Measurements from ENCODE around the gene ATP5PF.
A peak's percentile ranks its signal among the peaks of the same experiment; 100 is the strongest.
"Not testable (repeated sequence)": the region's sequence is repeated elsewhere in the genome, so short reads cannot be mapped to it uniquely, and the experiment has no call there.

Gene ATP5PF

DNA sequence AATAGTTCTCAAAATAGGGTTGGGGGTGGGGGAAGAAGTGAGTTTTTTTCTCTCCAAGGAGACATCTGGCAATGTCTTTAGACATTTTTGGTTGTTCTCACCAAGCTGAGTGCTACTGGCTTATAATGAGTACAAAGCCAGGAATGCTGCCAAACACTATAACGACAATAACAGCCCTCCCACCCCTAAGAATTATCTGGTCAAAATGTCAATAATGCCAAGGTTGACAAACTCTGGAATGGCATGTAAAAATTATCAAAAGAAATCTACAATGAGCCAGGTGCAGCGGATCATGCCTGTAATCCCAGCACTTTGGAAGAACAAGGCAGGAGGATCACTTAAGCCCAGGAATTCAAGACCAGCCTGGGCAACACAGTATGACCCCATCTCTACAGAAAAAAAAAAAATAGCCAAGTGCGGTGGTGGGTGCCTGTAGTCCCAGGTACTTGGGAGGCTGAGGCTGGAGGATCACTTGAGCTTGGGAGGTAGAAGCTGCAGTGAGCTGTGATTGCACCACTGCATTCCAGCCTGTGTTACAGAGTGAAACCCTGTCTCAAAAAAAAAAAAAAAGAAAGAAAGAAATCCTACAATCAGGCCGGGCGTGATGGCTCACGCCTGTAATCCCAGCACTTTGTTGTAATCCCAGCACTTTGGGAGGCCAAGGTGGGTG, 2.5 kb downstream of the ATP5PF start:
- H3K4me3 ChIP-seq (ENCODE audit: low read depth in 1 of 5, low read length in 5 of 5): peak overlapping the region in 2 of 5 donors; percentile 1 to 33
- no peak overlapping the region for H3K9ac ChIP-seq (ENCODE audit: low read length in 5 of 5)
- H3K27ac ChIP-seq (ENCODE audit: low read depth, low read length): peak overlapping the region; percentile 99
- peaks cover 0 to 56% (median 49%) of the 10 kb centered on the region in 5 donors for H3K4me1 ChIP-seq (ENCODE audit: control insufficient read depth in 5 of 5, insufficient read depth in 5 of 5, low read length in 5 of 5)
- H3K27me3 ChIP-seq (ENCODE audit: control insufficient read depth in 5 of 5, insufficient read depth in 4 of 5, low read length in 5 of 5): no peaks in the 10 kb centered on the region
- H3K36me3 ChIP-seq (ENCODE audit: control insufficient read depth in 5 of 5, insufficient read depth in 5 of 5, low read length in 5 of 5): peaks cover 20 to 29% (median 20%) of the 10 kb centered on the region in 5 donors
- H3K9me3 ChIP-seq (ENCODE audit: control insufficient read depth in 5 of 5, low read length in 5 of 5): no peaks in the 10 kb centered on the region

DNA sequence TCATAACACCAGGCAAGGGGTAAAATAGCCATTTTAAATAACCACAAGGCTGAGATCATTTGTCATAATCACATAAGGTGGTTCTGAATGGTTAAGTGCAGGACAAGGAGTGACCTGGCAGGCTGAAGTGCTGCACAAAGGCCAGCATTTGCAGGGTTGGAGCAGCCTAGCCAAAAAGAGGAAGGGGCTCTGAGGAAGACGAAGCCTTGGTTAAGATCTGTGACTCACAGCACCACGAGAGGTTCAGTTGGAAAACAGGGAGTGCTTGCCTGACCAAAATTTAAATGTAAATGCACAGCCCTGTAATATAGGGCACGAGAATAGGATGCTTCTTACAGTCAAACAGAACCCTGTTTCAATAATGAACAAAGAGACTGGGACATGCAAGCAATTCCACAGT, 12.1 kb downstream of the ATP5PF start:
- no peak overlapping the region for H3K27ac ChIP-seq (ENCODE audit: low read depth, low read length)
- H3K27me3 ChIP-seq (ENCODE audit: control insufficient read depth in 5 of 5, insufficient read depth in 4 of 5, low read length in 5 of 5): no peaks in the 10 kb centered on the region
- no peak overlapping the region for H3K4me3 ChIP-seq (ENCODE audit: low read depth in 1 of 5, low read length in 5 of 5)
- H3K4me1 ChIP-seq (ENCODE audit: control insufficient read depth in 5 of 5, insufficient read depth in 5 of 5, low read length in 5 of 5): peaks cover 0 to 4% (median 3%) of the 10 kb centered on the region in 5 donors
- no peak overlapping the region for H3K9ac ChIP-seq (ENCODE audit: low read length in 5 of 5)
- no peaks in the 10 kb centered on the region for H3K9me3 ChIP-seq (ENCODE audit: control insufficient read depth in 5 of 5, low read length in 5 of 5)
- peaks cover 44 to 64% (median 55%) of the 10 kb centered on the region in 5 donors for H3K36me3 ChIP-seq (ENCODE audit: control insufficient read depth in 5 of 5, insufficient read depth in 5 of 5, low read length in 5 of 5)

DNA sequence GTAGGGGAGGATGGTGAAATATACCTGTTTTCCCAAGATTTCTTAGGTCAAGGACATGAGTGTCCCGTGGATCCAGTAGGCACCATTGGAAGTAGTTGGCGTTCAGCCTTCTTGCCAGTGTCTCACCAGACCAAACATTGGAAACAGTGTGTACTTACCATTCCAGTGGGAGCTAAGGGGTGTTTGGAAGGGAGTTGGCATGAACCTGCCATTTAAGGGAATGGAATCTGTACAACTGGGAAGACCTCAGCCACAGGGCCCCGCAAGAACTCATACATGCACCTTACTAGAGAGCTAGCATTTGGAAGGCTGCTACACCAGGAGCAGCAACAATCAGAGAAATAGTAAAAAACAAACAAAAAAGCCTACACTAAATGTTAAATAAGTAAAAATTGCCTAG, 12.7 kb downstream of the ATP5PF start:
- Histone ChIP-seq H3K4me3 (ENCODE audit: low read depth in 1 of 5, low read length in 5 of 5) (no peak overlapping the region), H3K27ac (ENCODE audit: low read depth, low read length) (no peak overlapping the region), H3K27me3 (ENCODE audit: control insufficient read depth in 5 of 5, insufficient read depth in 4 of 5, low read length in 5 of 5) (no peaks in the 10 kb centered on the region), H3K4me1 (ENCODE audit: control insufficient read depth in 5 of 5, insufficient read depth in 5 of 5, low read length in 5 of 5) (peaks cover 0 to 7% (median 4%) of the 10 kb centered on the region in 5 donors), H3K9me3 (ENCODE audit: control insufficient read depth in 5 of 5, low read length in 5 of 5) (no peaks in the 10 kb centered on the region), H3K36me3 (ENCODE audit: control insufficient read depth in 5 of 5, insufficient read depth in 5 of 5, low read length in 5 of 5) (peaks cover 38 to 58% (median 49%) of the 10 kb centered on the region in 5 donors), H3K9ac (ENCODE audit: low read length in 5 of 5) (no peak overlapping the region)

DNA sequence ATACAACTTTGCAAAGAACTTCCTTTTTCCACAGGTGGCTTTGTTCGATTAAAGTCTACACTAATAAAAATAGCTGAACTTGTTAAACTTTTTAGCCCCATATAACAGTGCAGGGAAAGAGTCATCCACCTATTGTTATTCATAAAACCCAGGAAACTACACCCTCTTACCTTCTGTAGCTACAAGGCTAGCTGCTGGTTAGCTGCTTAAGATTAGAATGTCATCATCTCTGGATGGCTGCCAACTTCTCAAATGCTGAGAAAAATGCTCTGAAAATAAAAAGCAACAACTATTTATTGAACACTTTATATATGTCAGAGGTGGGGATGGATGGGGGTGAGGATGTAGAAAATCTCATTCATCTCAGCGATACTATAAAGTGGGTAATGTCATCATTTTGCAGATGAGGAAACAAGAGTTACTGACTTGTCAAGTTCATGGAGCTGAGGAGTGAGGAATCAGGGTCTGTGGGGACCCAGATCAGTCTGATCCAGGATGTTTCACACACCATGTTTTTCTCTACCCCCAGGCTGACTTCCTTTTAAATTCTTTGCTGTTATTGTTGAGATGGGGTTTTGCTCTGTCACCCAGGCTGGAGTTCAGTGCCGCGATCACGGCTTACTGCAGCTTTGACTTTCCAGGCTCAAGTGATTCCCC, 17.1 kb downstream of the ATP5PF start:
- no peak overlapping the region for H3K4me3 ChIP-seq (ENCODE audit: low read depth in 1 of 5, low read length in 5 of 5)
- H3K9ac ChIP-seq (ENCODE audit: low read length in 5 of 5): no peak overlapping the region
- no peaks in the 10 kb centered on the region for H3K27me3 ChIP-seq (ENCODE audit: control insufficient read depth in 5 of 5, insufficient read depth in 4 of 5, low read length in 5 of 5)
- H3K9me3 ChIP-seq (ENCODE audit: control insufficient read depth in 5 of 5, low read length in 5 of 5): no peaks in the 10 kb centered on the region
- peak overlapping the region; percentile 55 for H3K27ac ChIP-seq (ENCODE audit: low read depth, low read length)
- H3K4me1 ChIP-seq (ENCODE audit: control insufficient read depth in 5 of 5, insufficient read depth in 5 of 5, low read length in 5 of 5): peaks cover 0 to 17% (median 10%) of the 10 kb centered on the region in 5 donors
- peaks cover 9 to 37% (median 27%) of the 10 kb centered on the region in 5 donors for H3K36me3 ChIP-seq (ENCODE audit: control insufficient read depth in 5 of 5, insufficient read depth in 5 of 5, low read length in 5 of 5)

DNA sequence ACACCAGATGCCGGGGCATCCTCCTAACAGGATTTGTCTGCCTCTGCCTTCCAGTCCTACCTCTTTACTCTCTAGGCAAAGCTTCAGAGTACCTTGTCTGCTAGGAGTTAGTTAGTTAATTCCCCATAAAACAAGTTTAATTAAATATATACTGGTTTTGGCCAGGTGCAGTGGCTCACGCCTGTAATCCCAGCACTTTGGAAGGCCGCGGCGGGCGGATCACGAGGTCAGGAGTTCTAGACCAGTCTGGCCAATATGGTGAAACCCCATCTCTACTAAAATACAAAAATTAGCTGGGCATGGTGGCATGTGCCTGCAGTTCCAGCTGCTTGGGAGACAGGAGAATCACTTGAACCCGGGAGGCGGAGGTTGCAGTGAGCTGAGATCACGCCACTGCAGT, 20.6 kb downstream of the ATP5PF start:
- not testable (repeated sequence) for H3K4me3 ChIP-seq (ENCODE audit: low read depth in 1 of 5, low read length in 5 of 5); H3K27me3 ChIP-seq (ENCODE audit: control insufficient read depth in 5 of 5, insufficient read depth in 4 of 5, low read length in 5 of 5); H3K9me3 ChIP-seq (ENCODE audit: control insufficient read depth in 5 of 5, low read length in 5 of 5); H3K9ac ChIP-seq (ENCODE audit: low read length in 5 of 5); H3K27ac ChIP-seq (ENCODE audit: low read depth, low read length)
- peaks cover 0 to 17% (median 10%) of the 10 kb centered on the region in 5 donors for H3K4me1 ChIP-seq (ENCODE audit: control insufficient read depth in 5 of 5, insufficient read depth in 5 of 5, low read length in 5 of 5)
- peaks cover 3 to 31% (median 15%) of the 10 kb centered on the region in 5 donors for H3K36me3 ChIP-seq (ENCODE audit: control insufficient read depth in 5 of 5, insufficient read depth in 5 of 5, low read length in 5 of 5)

DNA sequence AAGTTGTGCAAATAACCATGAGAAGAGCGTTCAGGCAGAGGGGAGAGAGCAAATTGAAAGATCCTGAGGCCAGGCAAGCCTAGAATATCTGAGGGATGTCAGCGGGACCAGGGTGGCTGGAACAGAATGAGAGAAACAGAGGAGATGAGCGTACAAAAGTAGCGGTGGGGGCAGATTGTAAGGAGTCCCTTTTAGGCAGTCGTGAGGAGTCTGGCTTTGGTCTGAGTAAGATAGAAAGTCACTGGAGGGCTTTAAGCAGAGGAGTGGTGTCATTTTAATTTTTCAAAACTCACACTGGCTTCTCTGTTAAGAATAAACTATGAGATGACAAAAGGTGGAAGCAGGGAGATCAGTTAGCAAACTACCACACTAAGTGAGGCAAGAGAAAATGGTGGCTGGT, 24.2 kb downstream of the ATP5PF start:
- Histone ChIP-seq H3K27me3 (ENCODE audit: control insufficient read depth in 5 of 5, insufficient read depth in 4 of 5, low read length in 5 of 5) (no peaks in the 10 kb centered on the region), H3K9ac (ENCODE audit: low read length in 5 of 5) (no peak overlapping the region), H3K4me3 (ENCODE audit: low read depth in 1 of 5, low read length in 5 of 5) (no peak overlapping the region), H3K9me3 (ENCODE audit: control insufficient read depth in 5 of 5, low read length in 5 of 5) (no peaks in the 10 kb centered on the region), H3K27ac (ENCODE audit: low read depth, low read length) (no peak overlapping the region), H3K36me3 (ENCODE audit: control insufficient read depth in 5 of 5, insufficient read depth in 5 of 5, low read length in 5 of 5) (peaks cover 3 to 26% (median 12%) of the 10 kb centered on the region in 5 donors), H3K4me1 (ENCODE audit: control insufficient read depth in 5 of 5, insufficient read depth in 5 of 5, low read length in 5 of 5) (peaks cover 0 to 3% (median 0%) of the 10 kb centered on the region in 5 donors)

DNA sequence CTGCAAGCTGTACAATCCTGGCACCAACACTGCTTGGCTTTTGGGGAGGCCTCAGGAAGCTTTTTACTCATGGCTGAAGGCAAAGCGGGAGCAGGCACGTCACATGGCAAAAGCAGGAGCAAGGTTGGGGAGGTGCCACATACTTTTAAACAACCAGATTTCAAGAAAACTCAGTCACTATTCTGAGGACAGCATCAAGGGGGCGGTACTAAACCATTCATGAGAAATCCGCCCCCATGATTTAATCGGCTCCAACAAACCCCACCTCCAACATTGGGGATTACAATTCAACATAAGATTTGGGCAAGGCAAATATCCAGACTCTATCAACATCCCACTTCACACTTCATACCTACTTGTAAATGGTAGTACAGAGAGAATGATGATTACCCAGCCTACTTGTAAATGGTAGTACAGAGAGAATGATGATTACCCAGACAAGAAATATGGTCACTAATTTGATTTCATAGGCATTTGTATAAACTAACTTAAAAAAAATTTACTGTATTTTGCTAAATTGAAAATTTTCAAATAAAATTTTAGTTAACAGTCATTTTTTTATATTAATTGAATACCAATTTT, 24.9 kb downstream of the ATP5PF start:
- Histone ChIP-seq H3K4me1 (ENCODE audit: control insufficient read depth in 5 of 5, insufficient read depth in 5 of 5, low read length in 5 of 5) (no peaks in the 10 kb centered on the region), H3K36me3 (ENCODE audit: control insufficient read depth in 5 of 5, insufficient read depth in 5 of 5, low read length in 5 of 5) (peaks cover 0 to 18% (median 6%) of the 10 kb centered on the region in 5 donors), H3K27ac (ENCODE audit: low read depth, low read length) (no peak overlapping the region), H3K9me3 (ENCODE audit: control insufficient read depth in 5 of 5, low read length in 5 of 5) (no peaks in the 10 kb centered on the region), H3K9ac (ENCODE audit: low read length in 5 of 5) (no peak overlapping the region), H3K27me3 (ENCODE audit: control insufficient read depth in 5 of 5, insufficient read depth in 4 of 5, low read length in 5 of 5) (no peaks in the 10 kb centered on the region), H3K4me3 (ENCODE audit: low read depth in 1 of 5, low read length in 5 of 5) (no peak overlapping the region)

DNA sequence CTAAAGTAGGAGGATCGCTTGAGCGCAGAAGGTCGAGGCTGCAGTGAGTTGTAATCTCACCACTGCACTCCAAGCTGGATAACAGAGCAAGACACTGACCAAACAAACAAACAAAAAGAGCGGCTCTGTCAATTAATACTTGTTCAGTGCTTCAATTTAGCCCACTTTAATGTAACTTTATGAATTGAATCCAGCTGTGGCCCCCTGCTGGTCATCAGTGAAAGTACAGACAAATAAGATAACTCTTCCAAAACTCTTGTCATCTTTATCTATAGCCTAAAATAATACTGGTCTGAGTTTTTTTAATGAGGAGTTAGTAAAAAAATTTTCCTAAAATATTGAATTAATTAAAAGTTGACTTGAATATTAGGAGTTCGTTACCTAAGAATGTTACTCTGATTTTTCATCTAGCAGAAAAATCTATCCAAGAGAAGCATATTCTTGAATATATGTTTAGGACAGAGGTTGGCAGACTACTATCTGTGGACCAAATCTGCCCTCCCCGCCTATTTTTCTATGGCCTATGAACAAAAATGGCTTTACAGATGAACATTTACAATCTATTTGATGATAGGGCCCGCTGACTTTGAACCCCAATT, 26.1 kb downstream of the ATP5PF start:
- no peak overlapping the region for H3K4me3 ChIP-seq (ENCODE audit: low read depth in 1 of 5, low read length in 5 of 5)
- no peak overlapping the region for H3K27ac ChIP-seq (ENCODE audit: low read depth, low read length)
- H3K4me1 ChIP-seq (ENCODE audit: control insufficient read depth in 5 of 5, insufficient read depth in 5 of 5, low read length in 5 of 5): no peaks in the 10 kb centered on the region
- no peaks in the 10 kb centered on the region for H3K9me3 ChIP-seq (ENCODE audit: control insufficient read depth in 5 of 5, low read length in 5 of 5)
- H3K27me3 ChIP-seq (ENCODE audit: control insufficient read depth in 5 of 5, insufficient read depth in 4 of 5, low read length in 5 of 5): no peaks in the 10 kb centered on the region
- H3K36me3 ChIP-seq (ENCODE audit: control insufficient read depth in 5 of 5, insufficient read depth in 5 of 5, low read length in 5 of 5): peaks cover 0 to 14% (median 3%) of the 10 kb centered on the region in 5 donors
- no peak overlapping the region for H3K9ac ChIP-seq (ENCODE audit: low read length in 5 of 5)

DNA sequence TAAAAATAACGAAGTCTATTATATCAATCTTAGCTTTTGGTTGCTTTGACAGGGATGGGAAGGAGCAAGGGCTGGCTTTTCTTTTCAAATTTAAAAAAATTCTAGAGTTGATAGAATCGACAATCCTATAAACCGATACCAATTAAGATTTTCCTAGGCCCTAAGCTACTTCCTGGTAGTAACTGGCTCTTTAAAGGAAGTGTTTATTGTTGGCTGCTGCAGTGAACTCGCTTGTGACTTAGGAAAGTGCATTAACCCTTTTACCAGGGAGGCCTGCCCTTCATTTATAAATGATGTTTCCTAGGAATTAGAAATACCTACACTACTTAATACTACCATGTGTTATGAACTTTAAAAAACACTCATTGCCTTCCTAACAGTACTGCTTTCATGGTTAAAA, 33.2 kb downstream of the ATP5PF start:
- Histone ChIP-seq H3K4me1 (ENCODE audit: control insufficient read depth in 5 of 5, insufficient read depth in 5 of 5, low read length in 5 of 5) (no peaks in the 10 kb centered on the region), H3K27ac (ENCODE audit: low read depth, low read length) (no peak overlapping the region), H3K27me3 (ENCODE audit: control insufficient read depth in 5 of 5, insufficient read depth in 4 of 5, low read length in 5 of 5) (no peaks in the 10 kb centered on the region), H3K9me3 (ENCODE audit: control insufficient read depth in 5 of 5, low read length in 5 of 5) (no peaks in the 10 kb centered on the region), H3K4me3 (ENCODE audit: low read depth in 1 of 5, low read length in 5 of 5) (no peak overlapping the region), H3K9ac (ENCODE audit: low read length in 5 of 5) (peak overlapping the region in 1 of 5 donors; percentile 24), H3K36me3 (ENCODE audit: control insufficient read depth in 5 of 5, insufficient read depth in 5 of 5, low read length in 5 of 5) (peaks cover 0 to 5% (median 0%) of the 10 kb centered on the region in 5 donors)

DNA sequence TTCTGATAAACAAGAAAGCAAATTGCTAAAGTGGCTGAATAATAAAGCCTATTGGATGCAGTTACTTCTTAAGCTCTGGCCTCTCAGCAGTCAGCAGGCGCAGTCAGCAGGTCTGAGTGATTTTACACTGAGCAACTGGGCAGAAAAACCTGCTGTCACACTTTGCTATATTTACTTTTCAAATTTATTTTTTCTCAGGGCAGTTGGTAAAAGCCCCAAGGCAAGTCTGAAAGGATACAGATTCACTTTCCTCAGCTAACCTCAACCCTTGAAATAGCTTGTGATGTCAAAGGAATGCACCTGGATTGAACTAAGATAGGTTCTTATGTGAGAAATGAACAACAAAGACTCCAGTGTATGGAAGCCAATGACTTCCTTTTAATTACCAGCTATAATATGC, 34.0 kb downstream of the ATP5PF start:
- Histone ChIP-seq H3K36me3 (ENCODE audit: control insufficient read depth in 5 of 5, insufficient read depth in 5 of 5, low read length in 5 of 5) (peaks cover 0 to 5% (median 0%) of the 10 kb centered on the region in 5 donors), H3K4me1 (ENCODE audit: control insufficient read depth in 5 of 5, insufficient read depth in 5 of 5, low read length in 5 of 5) (no peaks in the 10 kb centered on the region), H3K27ac (ENCODE audit: low read depth, low read length) (no peak overlapping the region), H3K9ac (ENCODE audit: low read length in 5 of 5) (no peak overlapping the region), H3K27me3 (ENCODE audit: control insufficient read depth in 5 of 5, insufficient read depth in 4 of 5, low read length in 5 of 5) (no peaks in the 10 kb centered on the region), H3K4me3 (ENCODE audit: low read depth in 1 of 5, low read length in 5 of 5) (no peak overlapping the region), H3K9me3 (ENCODE audit: control insufficient read depth in 5 of 5, low read length in 5 of 5) (no peaks in the 10 kb centered on the region)

Measured in subcutaneous abdominal adipose tissue (tissue), 5 donors.